ENCODE results near the gene RFC5. TPM values are rescaled to one million over a fixed set of nuclear protein-coding genes. Genes with fewer than 3 reads are reported as not detected.

Gene RFC5
- total and polyA plus RNA-seq, 2 of the 13 experiments (the other 11 are each of a cell fraction or from before 2014, with no cell fraction given): 16.8 to 51.4 TPM

GRCh38 chr12:118060301-118061010 is 44.0 kb downstream of the RFC5 start (continued):
- TF ChIP-seq MYPOP (CRISPR knock-in tag; IDR thresholded peaks at IDR 0.05) (no peak), RCOR2 (CRISPR knock-in tag; IDR thresholded peaks at IDR 0.05) (no peak), KDM2A (CRISPR knock-in tag; IDR thresholded peaks at IDR 0.05; ENCODE audit: borderline replicate concordance, low read depth) (peak; percentile 26; the same call in 1 of the 2 replicates), KMT2B (CRISPR knock-in tag; IDR thresholded peaks at IDR 0.05) (0 out of 2 replicates have a peak, but pooled peaks have one; percentile 45), ZBTB43 (CRISPR knock-in tag; conservative IDR thresholded peaks at IDR 0.05) (no peak), ZMYM3 (CRISPR knock-in tag; IDR thresholded peaks at IDR 0.05) (no peak), XRCC5 (optimal IDR thresholded peaks at IDR 0.05; ENCODE audit: low read length) (peak; percentile 20), ZNF629 (CRISPR knock-in tag; conservative IDR thresholded peaks at IDR 0.05) (peak; percentile 54; the same call in 1 of the 2 replicates), ZNF292 (CRISPR knock-in tag; IDR thresholded peaks at IDR 0.05; ENCODE audit: borderline replicate concordance, low read depth) (0 out of 2 replicates have a peak, but pooled peaks have one; percentile 40), HOXA5 (CRISPR knock-in tag; IDR thresholded peaks at IDR 0.05) (0 out of 2 replicates have a peak, but pooled peaks have one; percentile 32)
- TF ChIP-seq, protein P1, sequence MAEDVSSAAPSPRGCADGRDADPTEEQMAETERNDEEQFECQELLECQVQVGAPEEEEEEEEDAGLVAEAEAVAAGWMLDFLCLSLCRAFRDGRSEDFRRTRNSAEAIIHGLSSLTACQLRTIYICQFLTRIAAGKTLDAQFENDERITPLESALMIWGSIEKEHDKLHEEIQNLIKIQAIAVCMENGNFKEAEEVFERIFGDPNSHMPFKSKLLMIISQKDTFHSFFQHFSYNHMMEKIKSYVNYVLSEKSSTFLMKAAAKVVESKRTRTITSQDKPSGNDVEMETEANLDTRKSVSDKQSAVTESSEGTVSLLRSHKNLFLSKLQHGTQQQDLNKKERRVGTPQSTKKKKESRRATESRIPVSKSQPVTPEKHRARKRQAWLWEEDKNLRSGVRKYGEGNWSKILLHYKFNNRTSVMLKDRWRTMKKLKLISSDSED (CRISPR knock-in tag; IDR thresholded peaks at IDR 0.05): no peak
